LoVo (cell line): ENCODE data around the gene DGKZ.
A peak's percentile ranks its signal among the peaks of the same experiment; 100 is the strongest.

Experiments
- DNase-seq: peaks from one replicate; pipeline ENCODE4 v3.0.0-alpha.2; 2016; ENCODE audit warnings: low spot score

The DGKZ gene

GRCh38 chr11:46381819-46382645, 34.8 kb downstream of the DGKZ start:
- DNase-seq = no peak

DNA sequence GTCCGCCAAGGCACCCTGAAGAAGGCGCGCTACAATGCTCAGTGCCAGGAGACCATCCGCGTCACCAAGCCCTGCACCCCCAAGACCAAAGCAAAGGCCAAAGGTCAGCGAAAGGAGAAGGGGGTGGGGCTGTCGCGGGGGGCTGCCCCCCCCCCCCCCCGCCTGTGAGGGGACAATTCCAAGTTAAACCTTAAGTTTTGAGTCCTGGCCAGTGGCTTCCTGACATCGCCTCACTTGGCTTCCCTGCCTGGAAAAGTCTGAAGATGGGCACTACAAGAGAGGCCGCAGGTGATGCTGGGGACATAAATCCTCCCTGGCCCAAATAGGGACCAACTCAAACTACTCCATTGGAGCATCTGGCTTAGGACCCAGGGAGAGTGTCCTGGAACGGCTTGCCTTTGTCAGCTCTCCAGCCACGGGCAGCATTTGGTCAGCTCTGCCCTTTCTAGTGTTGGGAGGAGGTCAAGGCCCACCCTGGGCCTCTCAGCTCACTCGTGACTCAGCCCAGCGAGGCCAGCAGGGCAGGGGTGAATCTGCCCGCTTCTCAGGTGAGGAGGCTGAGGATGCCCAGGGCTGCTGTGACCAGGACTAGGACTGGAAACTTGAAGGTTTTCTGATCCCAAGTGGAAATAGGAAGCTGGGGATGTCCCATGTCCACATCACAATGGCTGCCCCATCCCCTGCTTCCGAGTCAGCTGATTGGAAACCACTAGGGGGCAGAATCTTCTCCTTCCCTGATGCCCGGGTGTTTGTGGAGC, 35.6 kb downstream of the DGKZ start:
- peak; percentile 39 for DNase-seq

- no peak for DNase-seq
Observed at GRCh38 chr11:46383404-46383758, 36.1 kb downstream of the DGKZ start.

GRCh38 chr11:46383974-46384701, 36.9 kb downstream of the DGKZ start:
- DNase-seq = peak; percentile 73

DNA sequence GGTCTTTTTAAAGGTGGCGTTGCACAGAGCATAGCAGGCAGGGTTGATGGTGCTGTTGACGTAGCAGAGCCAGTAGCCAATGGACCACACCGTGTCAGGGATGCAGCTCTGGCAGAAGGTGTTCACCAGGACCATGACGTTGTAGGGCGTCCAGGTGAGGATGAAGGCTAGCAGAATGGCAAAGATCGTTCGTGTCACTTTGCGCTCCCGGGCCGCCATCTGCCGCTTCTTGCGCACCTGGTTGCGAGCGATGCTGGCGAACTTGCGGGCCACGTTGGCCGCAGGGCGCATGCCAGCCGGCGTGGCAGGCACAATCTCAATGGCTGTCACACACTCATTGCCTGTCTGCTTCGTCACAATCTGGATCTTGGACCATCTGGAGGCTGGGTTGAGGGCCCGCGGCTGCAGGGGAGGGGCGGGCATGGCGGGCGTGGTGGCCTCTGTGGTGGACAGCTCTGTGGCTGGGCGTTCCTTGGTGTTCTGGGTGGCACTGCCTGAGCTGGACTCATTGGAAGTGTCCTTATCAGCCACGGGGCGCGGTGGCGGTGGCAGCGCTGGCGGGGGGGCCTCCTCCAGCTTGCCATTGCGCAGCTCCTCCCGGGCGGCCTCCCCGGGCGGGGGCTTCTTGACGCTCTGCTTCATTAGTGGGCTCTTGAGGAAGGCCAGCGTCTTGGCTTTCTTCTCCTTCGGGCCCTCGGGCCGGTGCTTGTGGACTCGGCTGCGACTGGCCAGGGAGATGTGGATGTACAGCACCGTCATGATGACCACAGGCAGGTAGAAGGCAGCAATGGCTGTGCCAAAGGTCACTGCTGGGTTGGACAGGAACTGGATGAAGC, 38.1 kb downstream of the DGKZ start:
- DNase-seq = no peak

DNA sequence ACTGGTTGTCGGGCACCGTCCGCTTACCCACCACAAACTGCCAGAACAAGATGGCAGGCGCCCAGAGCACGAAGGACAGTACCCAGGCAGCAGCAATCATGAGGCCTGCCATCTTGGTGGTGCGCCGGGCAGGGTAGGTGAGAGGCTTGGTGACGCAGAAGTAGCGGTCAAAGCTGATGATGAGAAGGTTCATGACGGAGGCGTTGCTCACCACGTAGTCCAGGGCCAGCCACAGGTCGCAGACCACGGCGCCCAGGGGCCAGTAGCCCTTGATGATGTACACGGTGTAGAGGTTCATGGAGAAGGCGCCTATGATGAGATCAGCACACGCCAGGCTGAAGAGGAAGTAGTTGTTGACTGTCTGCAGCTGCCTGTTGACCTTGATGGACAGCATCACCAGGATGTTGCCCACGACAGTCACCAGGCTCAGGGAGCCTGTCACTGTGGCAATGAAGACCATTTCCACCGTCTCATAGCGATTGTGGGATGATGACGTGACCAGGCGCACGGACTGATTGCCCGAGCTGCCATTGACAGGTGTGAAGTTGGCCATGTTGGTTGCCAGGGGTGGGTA, 38.8 kb downstream of the DGKZ start:
- DNase-seq = no peak

GRCh38 chr11:46386674-46387073, 39.4 kb downstream of the DGKZ start:
- no peak for DNase-seq

- DNase-seq = no peak
Observed at GRCh38 chr11:46387456-46387855, 40.2 kb downstream of the DGKZ start.

DNA sequence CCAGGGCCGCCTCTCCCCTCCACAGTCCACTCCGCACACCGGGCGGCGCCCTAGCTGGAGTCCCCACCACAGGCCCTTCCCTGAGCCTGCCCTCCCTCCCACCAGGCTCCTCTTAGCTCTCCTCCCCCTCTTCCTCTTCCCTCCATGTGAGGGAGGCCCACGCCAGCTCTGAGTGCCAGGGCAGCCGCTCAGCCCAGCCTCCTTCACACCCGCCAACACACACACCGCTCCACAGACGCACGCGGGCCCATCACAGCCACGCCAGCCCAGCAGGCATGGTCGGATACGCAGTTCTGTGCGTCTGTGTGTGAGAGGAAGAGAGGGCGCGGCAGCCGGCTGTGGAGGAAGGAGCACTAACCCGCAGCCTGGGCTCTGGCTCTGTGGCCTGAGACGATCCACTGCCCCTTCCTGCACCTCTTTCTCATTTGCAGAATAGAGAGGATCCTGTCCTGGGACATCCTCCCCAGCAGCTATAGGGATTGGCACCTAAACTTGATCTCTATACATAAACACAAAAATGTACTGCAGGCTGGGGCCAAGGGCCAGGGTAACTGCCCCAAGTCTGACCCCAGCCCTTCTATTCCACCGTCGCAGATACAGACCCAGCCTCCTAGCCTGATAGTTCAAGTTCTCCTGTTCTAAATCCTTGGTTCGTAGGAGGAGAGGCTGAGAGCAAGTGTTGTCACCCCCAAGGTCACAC, 40.8 kb downstream of the DGKZ start:
- no peak for DNase-seq

DNA sequence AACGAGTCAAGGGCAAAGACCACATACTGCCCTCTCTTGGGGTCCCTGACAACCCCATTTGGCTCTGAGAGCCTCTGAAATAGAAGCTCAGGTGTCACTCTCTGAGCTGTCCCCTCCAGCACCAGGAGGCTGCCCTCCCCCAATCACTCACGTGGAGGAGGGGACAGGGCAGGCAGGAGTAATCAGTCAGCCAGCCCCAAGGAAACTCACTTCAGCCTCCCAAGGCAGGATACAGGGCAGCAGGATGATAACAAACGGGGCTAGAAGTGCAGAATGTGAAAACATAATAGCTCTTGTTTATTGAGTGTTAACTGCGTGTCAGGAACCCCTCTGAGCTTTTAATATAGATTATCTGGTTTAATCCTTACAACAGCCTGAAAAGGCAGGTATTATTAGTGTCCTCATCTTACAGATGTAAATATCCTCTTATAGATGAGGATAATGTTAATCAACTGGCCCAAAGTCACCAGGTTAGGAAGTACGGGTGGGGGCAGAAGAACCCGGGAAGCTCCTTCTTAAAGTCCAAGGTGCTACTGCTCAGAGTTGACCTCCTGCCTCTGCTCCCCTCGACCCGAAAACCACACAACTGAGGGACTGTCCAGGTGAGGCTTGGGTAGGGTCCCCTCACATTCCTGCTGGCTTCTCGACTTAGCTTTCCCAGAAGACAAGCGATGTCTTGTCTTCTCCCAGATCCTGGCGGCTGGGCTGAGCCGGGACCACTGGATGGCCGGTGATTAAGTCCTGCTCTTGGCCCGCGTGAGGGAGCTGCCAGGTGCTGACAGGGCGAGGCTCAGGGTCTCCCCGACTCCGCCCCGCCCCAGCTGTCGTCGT, 41.6 kb downstream of the DGKZ start:
- DNase-seq = no peak

- peak; percentile 67 for DNase-seq
Observed at GRCh38 chr11:46389450-46390330, 42.4 kb downstream of the DGKZ start.

GRCh38 chr11:46390331-46391171, 43.3 kb downstream of the DGKZ start:
- DNase-seq = no peak

GRCh38 chr11:46391186-46391577, 43.9 kb downstream of the DGKZ start:
- DNase-seq = no peak

DNA sequence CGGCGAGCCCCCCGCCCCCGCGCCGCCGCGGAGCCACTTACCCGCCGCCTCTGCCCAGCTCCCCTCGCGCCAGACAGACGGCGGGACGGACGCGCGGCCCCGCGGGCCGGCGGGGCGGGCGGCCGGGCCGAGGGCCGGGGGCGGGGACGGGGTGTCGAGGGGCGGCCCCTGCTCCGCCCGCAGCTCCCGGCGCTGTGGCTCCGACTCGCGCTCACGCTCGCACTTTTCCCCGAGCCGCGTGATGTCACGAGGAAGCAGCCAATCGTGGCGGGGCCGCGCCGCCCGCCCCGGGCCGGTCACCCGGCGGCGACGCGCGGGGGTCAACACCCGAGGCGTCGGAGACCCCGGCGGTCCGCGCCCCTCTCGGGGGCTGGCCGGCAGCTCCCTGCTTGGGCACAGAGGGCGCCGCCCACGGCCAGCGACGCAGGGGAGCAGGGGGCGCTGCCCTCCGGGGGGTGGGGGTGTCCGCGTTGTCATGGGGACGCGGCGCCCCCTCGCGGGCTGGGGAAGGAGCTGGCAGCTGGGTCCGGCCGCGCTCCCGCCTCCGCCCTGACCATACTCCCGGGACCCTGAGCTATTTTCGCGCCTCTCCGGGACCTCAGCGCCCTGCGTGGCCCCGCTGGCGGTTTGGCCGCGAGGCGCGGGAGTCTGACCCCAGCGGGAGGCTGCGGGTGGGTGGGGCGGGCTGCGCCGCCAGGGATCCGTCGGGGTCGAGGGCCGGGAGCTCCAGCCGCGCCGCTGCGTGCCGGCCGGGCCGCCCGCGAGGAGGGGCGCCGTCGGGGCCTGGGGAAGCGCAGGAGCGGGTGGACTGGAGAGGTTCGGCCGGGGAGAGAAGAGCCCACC, 44.5 kb downstream of the DGKZ start, which contains the start of gene CHRM4:
CHRM4 (minus strand) TSS at position 199 of the 843 bp plus-strand sequence. CDS start 5,219 bp downstream, outside the sequence.
- DNase-seq = peak; percentile 60

DNA sequence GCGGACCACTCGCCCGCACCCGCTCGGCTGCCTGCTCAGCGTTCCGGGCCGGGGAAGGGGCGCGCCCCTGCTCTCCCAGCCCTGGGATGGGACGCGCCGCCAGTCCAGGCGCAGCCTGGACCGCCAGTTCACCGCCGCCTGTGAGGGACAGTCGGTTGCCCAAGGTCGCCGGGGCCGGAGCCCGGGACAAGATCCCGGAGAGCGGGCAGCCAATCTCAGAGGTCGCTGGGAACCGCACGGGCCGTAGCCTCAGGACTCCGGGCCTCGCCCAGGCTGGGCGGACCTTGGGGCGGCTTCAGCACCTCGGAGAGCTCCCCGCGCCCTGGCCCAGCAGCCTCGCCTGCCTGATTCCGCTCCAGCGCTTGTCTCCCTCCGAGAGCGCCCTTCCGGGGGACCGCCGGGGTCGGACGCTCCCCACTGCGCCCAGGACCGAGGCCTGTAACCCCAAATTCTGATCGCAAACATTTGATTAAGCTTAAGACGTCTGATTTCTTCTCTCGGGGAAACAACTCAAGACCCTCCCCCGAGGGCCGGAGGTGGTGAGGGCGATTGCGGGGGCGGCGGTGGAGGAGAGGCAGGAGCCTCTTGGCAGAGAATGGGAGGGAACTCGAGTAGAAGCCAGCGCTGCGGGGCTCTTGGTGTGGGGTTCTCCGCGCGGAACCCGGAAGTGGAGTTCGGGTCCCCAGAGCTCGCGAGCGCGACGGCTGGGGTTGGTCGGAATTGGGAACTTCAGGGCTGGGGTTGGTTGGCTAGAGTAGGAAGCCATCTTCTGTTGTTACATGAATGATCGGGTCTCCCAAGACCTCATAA, 45.4 kb downstream of the DGKZ start:
- DNase-seq = peak; percentile 87

DNA sequence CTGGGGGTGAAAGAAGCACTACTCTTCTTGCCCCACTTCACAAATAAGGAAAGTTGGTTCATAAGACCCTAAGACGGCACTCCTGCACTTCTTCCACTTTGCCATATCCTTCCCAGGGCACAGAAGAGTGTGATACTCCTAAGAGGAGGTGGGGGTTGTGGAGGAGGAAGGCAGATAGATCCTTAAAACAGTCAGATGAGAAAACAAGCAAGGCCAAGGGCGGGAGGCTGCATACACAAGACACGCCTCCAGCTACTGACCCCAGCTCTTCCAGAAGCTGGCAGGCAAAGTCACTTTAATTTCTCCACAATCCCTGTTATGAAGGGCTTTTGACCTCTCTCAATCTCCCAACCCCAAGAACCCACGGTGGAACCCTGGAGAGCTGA, 46.0 kb downstream of the DGKZ start:
- DNase-seq = no peak
